NAMALWA (cell line): ENCODE results near the gene CPA4.

Experiments
- DNase-seq: peaks from one replicate; pipeline ENCODE4 v3.0.0-alpha.2; 2015; ENCODE audit warnings: low spot score

Gene CPA4

GRCh38 chr7:130346177-130346905 lies 53.4 kb downstream of the CPA4 start:
- no peak for DNase-seq

GRCh38 chr7:130346941-130347340 lies 54.0 kb downstream of the CPA4 start:
- DNase-seq = no peak

GRCh38 chr7:130349911-130350782 lies 57.2 kb downstream of the CPA4 start:
- DNase-seq = no peak

GRCh38 chr7:130350945-130351790 lies 58.2 kb downstream of the CPA4 start:
- DNase-seq = no peak

GRCh38 chr7:130351791-130352090 lies 58.8 kb downstream of the CPA4 start:
- no peak for DNase-seq

DNA sequence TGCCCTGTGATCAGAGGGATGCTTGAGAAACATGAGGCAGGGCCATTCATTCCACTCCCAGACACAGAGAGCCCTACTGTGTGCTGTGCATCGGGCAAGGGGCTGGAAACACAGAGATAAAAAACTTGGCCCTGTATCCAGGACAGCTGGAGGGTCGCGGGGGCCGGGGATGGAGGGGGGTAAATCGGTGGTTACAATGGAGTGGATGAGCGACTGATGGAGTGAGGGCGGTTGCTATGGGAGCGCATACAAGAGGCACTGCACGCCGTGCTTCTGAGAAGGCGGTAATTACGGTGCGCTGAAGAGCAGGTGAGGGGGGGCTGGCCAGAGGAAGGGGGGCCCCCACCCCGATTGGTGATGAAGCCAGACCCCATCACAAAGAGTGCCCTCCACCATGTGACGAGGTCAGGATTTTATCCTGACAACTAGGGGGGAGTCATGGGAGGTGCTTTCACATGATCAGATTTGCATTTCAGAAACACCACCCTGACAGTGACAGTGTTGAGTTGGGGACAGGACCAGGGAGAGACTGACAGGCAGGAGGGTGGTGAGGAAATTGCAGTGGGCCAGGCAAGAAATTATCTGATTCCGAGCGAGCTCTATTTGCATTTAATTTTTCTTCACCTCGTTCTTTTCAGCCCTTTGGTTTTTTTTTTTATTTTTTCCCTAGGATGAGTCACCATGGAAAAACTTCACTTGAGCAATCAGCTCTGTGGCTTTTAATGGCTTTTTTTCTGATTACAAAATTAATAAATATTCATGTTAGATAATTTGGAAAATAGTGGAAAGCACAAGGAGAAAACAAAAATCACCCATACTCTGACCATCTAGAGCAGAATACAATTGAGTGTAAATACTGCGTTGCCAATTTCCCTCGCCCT lies 59.5 kb downstream of the CPA4 start:
- no peak for DNase-seq

DNA sequence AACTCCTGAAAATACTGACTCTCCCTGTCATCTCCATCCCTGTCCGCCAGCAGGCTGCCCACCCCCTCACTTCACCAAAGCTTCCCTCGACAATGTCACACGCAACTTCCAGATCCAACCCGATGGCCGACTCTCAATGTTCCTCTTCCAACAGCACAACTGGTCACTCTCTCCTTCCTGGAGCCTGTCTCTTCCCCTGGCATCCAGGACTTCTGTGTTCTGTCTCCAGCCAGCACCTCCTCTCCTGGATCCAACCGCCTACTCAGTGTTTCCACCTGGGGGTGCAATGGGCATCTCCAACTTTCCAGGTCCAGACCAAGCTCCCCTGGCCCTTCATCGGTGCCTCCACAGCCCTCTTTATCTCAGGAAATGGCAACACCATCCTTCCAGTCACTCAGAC lies 60.2 kb downstream of the CPA4 start:
- no peak for DNase-seq

DNA sequence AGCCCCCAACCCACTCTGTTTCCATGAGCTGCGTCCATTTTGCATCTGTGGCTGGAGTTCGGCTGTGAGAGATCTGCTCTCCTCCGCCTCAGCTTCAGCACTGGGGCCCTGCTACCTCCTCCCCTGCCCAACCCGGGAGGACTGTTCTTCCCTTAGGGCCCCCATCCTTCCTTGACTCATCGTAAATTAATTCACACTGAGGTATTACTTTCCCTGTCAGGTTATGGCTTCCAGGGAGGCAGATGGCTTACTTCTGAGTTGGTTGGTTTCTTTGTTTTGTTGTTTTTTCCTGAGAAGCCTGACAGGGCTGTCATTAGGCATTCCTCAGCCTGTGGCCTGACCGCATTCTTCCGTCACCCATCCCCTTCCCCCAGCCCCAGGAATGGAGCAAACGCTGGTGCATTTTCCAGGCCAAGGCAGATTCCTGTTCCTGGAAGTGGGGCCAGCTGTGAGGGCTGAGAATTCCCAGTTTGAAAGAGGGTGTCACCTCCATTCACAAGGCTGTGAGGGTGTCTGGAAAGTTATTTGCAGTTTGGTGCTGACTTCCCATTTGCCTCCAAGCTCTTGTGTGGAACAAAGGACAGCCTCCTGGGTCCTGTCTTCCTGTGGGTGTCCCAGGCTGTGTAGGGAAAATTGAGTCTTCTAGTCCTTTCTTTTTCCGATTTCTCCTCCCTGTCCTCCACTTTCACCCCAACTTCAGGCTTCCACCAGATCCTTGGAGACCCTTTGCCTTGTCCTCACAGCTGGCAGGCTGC lies 63.3 kb downstream of the CPA4 start:
- DNase-seq = no peak

DNA sequence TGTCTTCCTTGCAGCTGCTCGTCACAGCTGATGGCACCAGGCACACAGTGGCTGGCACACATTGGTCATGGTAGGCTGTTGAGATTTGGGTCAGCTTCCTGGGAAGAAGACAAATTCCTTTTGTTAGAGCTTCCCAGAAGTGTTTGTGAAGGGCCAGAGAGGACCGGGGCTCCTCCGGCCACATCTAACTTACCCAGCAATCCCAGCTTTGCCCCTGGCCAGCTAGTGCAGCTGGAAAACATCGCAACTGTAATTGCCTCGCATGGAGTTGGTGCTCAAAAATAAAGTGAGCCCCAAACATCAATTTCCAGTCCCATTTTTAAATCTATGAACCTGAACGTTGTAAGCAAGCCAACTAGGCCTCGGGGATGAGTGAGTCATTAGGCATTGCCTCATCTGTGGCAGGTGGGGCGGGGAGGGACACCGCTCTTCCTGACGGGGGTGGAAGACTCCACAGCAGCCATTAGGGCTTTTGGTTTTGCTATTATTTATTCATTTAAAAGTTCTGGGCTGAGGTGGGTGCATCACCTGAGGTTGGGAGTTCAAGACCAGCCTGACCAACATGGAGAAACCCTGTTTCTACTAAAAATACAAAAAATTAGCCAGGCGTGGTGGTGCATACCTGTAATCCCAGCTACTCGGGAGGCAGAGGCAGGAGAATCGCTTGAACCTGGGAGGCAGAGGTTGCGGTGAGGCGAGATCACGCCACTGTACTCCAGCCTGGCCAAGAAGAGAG lies 64.1 kb downstream of the CPA4 start:
- no peak for DNase-seq

DNA sequence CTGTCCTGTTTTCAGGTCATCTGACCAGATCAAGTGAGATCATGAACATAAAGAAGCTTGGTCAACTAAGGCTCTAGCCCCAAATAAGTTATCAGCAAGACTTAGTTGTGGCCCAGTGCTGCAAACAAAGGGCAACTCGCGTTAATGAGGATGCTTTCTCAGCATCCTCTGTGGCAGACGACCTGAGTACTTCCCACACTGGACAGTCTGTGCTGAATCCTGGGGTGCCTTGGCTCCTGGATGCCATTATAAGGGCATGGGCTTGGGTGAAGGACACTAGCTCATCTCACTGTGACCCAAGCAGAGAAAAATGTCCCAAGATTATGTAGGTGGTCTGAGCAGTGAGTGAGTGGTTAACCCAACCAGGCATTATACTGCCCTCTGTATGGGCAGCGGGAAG lies 65.5 kb downstream of the CPA4 start:
- DNase-seq = no peak

- no peak for DNase-seq
Observed at GRCh38 chr7:130359276-130359857, 66.4 kb downstream of the CPA4 start.

DNA sequence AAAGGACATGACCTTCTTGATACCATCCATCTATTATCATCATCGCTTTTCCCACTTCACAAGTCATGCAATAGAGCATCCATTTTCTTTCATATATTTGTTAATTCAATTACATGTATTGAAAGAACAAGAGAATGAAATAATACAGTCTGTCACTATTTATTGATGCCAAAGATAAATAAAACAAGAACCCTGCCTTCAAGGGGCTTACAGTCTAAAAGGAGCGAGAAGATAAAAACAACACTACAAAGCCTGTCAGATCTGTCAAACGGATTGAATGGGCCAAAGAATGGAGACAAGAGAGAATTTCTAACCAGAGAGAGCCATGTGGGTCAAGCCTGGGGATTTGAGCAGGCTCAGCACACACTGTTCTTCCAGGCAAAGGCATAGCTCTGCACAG lies 67.6 kb downstream of the CPA4 start:
- no peak for DNase-seq

DNA sequence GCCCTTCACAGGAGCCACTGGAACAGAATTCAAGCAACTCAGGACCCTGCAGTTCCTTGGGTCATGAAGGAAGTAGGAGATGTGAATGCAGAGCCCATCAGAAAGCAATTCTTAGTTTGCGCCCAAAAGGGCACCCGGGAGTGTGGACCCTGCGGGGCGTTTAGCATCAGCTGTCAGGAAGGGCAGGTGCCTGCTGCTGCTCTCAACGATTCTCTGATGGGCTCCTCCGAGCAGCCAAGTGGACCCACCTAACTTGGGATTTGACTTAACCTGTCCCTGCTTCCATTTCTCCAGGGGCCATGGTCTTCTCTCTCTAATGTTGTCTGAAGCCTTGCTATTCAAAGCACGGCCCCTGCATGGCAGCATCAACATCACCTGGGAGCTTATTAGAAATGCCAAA lies 68.7 kb downstream of the CPA4 start:
- DNase-seq = no peak

DNA sequence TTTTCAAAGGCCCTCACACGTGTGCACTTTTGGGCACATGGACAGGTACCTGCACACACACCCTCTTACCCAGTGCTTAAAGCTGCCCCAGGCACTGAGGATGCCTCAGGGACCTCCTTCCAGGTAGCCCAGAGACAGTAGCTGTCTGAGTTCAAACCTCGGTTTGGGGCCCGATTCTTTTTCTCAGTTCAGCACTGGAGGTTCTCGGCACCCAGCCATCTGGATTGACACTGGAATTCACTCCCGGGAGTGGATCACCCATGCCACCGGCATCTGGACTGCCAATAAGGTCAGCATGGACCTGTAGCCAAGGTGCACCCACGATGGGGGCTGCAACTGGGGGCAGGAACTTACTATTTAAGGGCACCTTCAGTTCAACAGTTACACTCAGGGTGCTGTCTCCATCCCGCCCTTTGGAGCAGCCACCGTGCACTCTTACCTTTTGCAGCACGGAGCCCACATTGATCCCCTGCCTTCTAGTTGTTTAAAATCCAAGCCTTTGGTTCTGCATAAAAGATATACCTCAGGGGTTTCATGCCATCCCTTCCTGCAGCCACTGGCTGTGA lies 69.4 kb downstream of the CPA4 start:
- DNase-seq = no peak

DNA sequence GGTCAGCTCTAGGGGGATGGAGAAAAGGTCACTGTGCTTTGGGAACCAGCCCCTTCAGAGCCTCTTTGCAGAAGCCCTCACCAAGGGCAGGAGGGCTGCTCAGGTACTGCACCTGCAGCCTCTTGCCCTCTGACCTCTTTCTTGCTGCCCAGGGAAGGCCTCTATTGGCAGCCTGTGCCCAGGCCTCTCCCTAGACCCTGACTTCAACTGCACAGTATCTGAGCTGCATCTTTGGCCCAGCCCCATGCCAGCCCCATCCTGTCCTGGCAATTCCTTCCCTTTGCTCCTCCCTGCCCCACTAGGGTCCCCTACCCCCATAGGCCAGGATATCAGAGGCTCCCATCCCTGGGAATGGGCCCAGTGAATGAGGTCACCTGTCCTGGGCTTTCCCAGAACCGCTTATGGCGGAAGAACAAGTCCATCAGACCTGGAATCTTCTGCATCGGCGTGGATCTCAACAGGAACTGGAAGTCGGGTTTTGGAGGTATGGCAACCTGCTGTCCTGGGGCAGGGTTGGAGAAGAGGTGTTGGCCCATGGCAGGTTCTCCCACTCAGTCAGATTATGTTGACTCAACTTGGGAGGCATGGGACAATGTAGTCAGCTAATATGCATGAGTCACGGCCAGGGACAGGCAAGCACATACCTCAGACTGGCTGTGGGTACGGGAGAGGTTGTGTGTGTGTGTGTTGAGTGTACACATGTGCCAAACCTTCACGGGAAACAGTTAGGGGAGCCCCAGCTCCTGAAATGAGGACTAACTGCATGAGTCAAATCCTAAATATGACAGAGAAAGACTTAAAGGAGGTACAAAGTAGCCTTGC lies 70.3 kb downstream of the CPA4 start:
- DNase-seq = no peak

GRCh38 chr7:130364451-130364850 lies 71.5 kb downstream of the CPA4 start:
- no peak for DNase-seq

DNA sequence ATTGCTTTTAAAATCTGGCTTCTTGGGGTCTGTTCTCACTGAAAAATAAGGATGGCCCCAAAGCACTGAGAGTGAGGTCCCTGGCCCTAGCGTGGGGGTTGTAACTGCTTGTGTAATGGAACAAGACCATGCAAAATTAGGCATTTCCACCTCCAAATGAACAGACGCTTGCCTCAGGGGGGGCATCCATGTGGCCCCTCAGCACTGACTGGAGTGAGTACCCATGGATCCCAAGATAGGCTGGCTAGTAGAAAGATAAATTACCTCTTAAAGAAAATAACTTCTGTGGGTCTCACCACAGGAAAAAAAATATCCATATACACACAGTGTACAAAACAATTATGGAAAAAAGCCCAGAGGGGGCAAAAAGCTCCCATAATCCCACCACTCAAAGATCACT lies 72.1 kb downstream of the CPA4 start:
- DNase-seq = no peak
